AML-193 (cell line): ENCODE results near the gene BHLHE40.

ENCODE experiments used
- DNase-seq, 2 experiments: peaks; one replicate each; lab custom pipeline; 2025; lab: John Stamatoyannopoulos, UW

Gene BHLHE40

DNA sequence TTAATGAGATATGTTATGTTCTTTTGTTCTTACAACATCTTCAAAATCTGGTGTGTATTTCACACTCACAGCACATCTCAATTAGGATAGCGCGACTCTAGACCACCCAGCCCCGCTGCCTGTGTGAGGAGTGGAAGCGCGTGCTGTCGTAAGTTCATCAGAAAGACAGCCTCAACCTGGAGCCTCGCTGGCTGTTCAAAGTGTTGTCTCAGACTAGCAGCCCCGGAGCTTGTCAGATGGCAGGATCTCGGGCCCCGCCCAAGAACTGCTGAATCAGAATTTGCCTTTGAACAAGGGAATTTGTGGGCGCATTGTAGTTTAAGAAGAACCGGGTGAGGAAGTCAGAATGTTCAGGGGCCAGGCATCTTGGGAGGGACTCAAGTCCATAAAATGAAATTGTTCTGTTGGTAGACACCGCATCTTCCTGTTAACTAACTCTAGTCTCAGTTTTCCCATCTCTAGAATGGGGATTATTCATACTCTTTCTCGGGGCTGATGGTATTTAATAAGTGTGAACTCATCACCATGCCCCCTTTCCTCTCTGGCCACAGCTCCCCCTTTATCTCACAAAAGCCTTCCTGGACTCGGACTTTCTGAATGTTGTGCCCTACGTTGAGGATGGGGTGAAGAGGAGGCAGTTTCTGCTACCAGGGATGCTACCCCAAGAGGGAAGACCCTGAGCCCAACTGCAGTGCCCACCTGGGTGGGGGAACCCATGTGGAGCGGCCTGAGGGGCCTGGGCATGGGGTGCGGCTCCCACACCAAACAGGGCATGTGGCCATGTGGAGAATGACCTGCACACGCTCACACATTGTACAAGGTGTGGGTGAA is 40.4 kb downstream of the BHLHE40 start:
- DNase-seq, result no peak

DNA sequence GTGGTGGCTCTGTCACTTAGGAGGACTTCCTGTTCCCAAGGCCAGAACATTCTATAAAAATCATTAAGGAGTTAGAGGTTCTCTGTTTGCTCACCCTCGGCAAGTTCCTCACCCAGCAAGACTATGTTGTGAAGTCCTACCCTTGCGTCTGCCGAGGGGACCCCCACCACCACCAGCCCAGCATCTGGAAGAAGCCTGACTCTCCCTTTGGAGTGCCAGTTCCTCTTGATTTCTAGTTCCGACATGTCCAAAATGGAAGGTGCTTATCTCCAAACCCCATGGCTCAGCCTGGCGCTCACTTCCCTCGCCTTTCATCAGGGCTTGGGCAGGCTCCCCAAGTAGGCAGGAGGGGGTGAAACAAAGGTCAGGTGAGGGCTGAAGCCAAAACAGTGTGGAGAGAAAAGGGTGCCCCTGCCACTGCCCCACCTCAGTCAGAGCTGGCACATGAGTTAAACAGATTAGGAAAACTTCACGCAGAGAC is 41.0 kb downstream of the BHLHE40 start:
- DNase-seq, result no peak

DNA sequence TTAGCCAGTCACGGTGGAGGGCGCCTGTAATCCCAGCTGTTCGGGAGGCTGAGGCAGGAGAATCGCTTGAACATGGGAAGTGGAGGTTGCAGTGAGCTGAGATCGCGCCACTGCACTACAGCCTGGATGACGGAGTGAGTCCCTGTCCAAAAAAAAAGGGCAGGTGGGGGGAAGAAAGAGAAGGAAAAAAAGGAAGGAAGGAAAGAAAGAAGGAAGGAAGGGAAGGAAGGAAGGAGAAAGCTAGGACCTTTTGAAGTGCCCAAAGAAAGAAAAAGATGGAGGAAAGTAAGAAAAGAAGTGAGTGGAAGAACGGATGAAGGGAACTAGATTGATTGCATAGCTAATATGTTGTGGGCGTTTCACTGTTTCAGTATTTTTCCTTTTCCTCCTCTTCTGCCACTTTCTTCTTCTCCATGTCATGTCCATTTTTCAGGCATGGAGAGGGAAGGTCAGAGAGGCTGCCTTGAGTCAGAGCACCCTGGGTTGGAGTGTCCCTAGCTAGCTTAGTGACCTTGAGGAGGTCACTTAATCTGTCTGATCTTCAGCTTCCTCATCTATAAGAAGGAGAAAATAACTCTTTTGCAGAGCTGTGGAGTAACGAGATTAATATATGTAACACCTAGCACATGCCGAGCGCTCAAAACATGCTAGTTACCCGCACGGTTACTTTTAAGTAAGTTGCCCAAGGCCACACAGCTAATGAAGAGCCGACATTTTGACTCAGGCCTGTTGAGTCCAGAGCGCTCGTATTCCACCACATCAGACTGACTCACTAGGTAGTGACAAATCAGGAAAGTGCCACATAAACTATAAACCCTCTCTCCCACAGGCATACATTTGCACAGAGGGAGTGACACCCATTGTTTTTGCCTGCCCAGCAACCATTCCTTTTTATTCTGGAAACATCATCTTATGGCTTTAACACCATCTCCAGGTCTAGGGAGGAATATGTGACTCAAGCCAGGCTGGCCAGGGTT is 42.2 kb downstream of the BHLHE40 start:
- no peak for DNase-seq

DNA sequence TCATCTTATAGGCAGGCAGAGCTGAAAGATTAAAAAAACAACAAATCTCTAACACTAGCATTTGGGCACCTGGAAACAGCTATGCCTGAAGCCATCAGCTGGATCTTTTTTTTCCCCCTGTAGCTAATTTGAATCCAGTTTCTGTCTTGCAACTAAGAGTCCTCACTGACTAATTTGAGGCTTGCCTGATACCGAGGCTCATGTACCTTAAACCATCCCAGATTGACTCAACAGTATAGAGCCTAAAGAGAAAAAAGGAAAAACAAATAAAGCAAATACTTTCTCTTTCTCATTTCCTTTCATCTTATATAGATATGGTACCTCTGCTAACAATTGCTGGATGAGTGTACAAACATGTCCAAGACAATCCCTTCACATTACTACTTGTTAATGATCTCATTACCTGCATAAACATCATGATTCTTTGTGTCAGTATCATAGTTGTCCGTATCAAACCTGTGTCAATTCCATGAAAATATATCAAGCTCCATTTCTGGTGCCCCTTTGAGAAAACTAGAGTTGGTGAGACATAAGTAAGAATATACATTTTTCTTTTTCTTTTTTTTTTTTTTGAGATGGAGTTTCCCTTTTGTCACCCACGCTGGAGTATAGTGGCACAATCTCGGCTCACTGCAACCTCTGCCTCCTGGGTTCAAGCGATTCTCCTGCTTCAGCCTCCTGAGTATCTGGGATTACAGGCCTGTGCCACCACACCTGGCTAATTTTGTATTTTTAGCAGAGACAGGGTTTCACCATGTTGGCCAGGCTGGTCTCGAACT is 43.1 kb downstream of the BHLHE40 start:
- no peak for DNase-seq

DNA sequence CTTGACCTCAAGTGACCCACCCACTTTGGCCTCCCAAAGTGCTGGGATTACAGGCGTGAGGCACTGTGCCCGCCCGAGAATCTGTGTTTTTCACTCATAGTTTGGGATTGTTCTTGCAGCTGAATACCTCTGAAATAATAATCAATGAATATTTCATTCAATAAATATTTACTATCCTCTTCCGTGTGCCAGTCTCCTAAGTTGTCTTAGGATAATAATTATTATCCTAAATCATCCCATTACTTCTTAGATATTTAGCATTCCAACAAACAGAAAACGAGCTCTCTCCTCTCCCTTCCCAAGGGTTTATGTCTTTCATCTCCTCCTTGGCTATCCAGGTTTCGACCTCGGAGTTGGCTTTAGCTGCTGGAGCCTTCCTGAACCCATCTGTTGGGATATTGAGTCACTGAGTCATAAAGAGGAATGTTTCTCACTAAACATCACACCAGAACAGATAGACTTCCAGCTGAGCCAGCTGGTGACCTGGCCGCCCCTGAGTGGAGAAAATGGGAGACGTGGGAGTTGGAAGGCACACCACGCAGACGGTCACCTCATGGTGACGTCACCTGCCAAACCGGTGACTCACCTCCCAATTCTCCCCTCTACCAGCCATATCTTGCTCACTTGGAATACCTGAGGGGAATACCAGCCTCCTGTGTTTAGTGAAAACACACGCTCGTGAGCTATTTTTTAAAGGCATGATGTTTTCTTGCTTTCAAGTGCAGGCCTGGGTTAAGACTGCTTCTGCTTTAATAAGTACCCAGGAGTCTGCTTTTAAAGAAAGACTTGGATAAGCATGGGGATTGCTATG is 43.9 kb downstream of the BHLHE40 start:
- DNase-seq, result no peak

DNA sequence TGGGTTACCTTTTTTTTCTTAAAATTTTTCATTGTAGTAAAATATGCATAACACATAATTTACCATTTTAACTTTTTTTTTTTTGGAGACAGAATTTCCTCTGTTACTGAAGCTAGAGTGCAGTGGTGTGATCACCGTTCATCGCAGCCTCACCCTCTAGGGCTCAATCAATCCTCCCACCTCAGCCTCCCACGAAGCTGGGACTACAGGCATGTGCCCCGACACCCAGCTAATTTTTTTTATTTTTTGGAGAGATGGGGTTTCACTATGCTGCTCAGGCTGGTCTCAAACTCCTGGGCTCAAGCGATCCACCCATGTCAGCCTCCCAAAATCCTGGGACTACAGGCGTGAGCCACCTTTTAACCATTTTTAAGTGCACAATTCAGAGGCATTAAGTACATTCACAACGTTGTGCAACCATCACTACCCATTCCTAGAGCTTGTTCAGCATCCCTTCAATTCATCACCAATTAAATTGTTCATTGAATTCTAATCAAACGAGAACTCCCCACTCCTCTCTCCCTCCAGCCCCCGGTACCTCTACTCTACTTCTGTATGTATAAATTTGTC is 44.6 kb downstream of the BHLHE40 start:
- DNase-seq, result no peak

DNA sequence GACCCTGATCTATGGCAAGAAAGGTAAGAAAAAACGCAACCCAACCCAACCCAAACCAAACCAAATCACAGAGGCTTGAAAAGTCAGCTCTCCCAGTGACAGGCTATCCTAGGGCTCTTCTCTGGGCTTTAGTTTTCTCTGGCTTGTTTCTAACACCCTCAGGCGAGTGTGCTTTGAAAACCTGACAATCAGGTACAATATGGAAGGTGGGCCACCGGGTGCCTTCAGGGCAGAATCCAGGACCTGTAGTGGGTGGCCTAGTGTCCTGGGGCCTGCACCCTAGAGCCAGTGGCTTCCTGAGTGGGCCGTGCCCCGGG is 46.8 kb downstream of the BHLHE40 start:
- DNase-seq, result no peak

DNA sequence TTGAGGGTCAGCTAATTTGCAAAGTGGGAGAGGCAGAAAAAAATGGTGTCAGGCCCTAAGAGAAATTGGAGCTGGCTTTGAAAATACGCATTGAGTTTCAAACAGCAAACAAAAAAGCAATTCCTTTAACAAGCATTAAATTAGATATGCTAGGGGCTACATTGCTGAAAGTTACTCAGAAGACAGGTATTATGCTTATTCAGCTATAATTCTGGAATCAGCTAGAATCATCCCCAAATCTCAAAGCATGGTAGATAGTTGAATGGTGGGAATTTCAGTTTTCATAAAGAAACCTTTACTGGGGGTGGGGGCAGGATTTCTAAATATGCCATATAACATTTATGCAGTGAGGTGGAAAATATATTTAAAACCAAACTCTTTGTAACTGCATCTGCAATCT is 50.5 kb downstream of the BHLHE40 start:
- no peak for DNase-seq

DNA sequence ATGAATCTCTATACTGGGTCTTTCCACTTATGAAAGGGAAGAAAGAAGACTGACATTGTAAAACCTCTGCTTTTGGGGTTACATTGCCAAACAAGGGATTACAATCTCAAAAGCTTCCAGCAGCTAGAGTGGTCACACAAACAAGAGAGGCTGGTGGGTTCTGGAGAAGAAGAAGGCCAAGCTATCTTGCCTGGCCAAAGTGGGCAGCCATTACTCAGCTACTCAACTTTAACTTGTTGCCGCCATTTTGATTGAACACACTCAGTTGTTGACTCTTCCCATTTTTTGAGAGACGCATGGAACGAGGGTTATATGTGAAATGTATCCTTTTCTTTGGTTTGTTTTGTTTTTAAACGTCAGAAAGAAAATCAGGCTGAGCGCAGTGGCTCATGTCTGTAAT is 50.9 kb downstream of the BHLHE40 start:
- no peak for DNase-seq

DNA sequence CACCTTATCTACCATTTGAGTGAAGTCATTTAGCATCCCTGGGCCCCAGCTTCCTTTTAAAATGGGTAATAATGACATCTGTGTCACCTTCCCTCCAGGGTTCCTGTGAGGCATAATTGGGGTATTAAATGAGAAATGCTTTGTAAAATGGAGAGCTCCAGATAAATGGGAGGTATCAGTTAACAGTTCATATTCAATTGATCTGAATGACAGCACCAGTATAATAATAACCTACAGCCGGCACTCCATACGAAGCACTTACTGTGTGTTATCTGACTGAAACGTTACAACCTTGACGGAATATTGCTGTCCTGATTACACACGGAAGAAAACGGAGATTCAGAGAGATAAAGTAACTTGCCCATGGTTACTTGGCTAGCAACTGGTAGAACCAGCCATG is 53.6 kb downstream of the BHLHE40 start:
- DNase-seq, result no peak
